Transverse colon (tissue), 4 donors: ENCODE data around the gene TMEM163.

Source experiments
- CTCF ChIP-seq, 5 experiments: fragments of 200-600 bp in 3 of 5; fragments of 450-650 bp in 2 of 5; sonication (generic) in 3 of 5; IDR thresholded peaks; 1 replicate in 2 of 5; 2 replicates in 3 of 5; pipeline ENCODE4 v1.5.1; 2016 to 2017; ENCODE audit warnings: antibody characterized with exemption in 5 of 5, inconsistent platforms in 3 of 5, mild to moderate bottlenecking in 2 of 5, moderate library complexity in 1 of 5
- EP300 ChIP-seq: sonication (generic); formaldehyde crosslinking; IDR thresholded peaks from one replicate; pipeline ENCODE4 v1.6.1; 2017; ENCODE audit warnings: antibody characterized with exemption, low read depth
- POLR2A ChIP-seq: fragments of 450-650 bp; IDR thresholded peaks from one replicate; pipeline ENCODE4 v1.6.1; 2016; ENCODE audit warnings: antibody characterized with exemption, mild to moderate bottlenecking, moderate library complexity
- POLR2AphosphoS5 ChIP-seq, 3 donors: sonication (generic); formaldehyde crosslinking; IDR thresholded peaks; one replicate each; pipeline ENCODE4 v1.6.1; 2016; ENCODE audit warnings: antibody characterized with exemption in 3 of 3

DNA sequence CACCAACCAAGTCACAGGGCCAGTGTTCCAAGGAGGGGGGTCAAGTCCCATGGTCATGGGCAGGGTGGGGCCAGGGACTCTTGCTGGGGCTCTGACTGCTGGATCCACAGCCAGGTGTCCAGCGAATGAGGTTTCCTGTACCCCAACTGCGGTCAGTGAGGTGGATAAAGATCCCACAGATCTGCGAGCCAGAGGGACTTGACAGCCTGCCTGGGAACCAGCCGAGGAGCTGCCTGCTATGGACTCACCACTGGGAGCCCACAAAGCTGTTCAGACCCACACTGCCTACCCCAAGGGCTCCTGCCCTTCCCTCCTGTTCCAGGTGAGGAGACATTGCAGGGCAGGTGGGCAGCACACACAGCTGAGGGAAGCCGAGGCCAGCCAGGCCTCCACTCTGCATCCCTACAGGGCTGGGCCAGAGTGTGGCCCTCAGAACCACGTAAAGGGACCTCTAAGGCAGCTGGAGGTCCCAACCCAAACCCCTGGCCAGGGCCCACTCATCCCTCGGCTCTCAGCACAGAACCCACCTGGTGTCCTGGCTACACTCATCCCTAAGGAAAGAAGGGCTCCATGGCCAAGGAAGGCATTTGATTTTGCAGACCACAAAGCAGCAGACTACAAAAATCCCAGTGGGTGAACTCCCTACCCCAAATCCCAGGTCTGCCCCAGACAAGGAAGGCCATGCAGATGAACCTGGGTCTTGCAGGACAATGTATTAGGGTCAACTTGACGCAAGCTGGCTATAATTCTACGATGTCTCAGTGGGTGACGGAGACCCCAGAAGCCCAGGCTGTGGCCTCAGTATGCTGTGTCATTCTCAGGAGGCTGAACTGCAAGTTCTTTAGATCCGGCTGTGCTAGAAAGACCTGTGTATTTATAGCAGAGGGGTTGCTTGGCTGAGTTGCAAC, 255.8 kb downstream of the TMEM163 start:
- TF ChIP-seq CTCF (IDR thresholded peaks at IDR 0.05) (no peak), EP300 (no peak), POLR2A (no peak), POLR2AphosphoS5 (IDR thresholded peaks at IDR 0.05) (no peak)
